Caco-2 (cell line): ENCODE results near the gene SLC45A2. TPM values are rescaled to one million over a fixed set of nuclear protein-coding genes. Genes with fewer than 3 reads are reported as not detected.

Experiments
- BruUV-seq: library from RNA; stranded (reverse); fragments of 400-500 nt; replicated peaks from 2 replicates; lab custom pipeline; 2021; lab: Mats Ljungman, UMichigan
- CTCF ChIA-PET: fragments of 300-600 bp; sonication (Branson Sonifier 250); formaldehyde crosslinking; loops from one replicate; lab custom pipeline; 2022; ENCODE audit warnings: antibody characterized with exemption; lab: Charles Lee
- POLR2A ChIA-PET: fragments of 300-600 bp; sonication (Branson Sonifier 250); formaldehyde crosslinking; loops from one replicate; lab custom pipeline; 2022; ENCODE audit warnings: antibody characterized with exemption; lab: Charles Lee
- DNase-seq, 2 experiments: peaks; one replicate each; pipeline versions ENCODE4 v3.0.0 to v3.0.0-alpha.2; 2020 to 2022
- H3K27me3 ChIP-seq: replicated peaks from 2 replicates; pipeline ENCODE4 v1.6.0; 2011; ENCODE audit warnings: low read length; ENCODE audit not compliant: control insufficient read depth, insufficient read depth
- H3K36me3 ChIP-seq: 2 replicates; pipeline ENCODE4 v1.5.1; 2011; ENCODE audit warnings: low read length; ENCODE audit not compliant: control insufficient read depth, insufficient read depth
- H3K4me1 ChIP-seq: fragments of 250-450 bp; sonication (Bioruptor Pico); 2 replicates; pipeline ENCODE4 v1.5.1; 2020; ENCODE audit warnings: mild to moderate bottlenecking
- H3K4me3 ChIP-seq: 2 replicates; pipeline ENCODE4 v1.5.1; 2011; ENCODE audit warnings: low read depth, mild to moderate bottlenecking, control low read depth, low read length
- H3K9me3 ChIP-seq: fragments of 250-450 bp; sonication (Bioruptor Pico); 2 replicates; pipeline ENCODE4 v1.5.1; 2020; ENCODE audit warnings: mild to moderate bottlenecking, moderate library complexity
- H3K27ac Mint-ChIP-seq: one replicate; pipeline ENCODE4 v1.8.0; 2022; ENCODE audit warnings: mixed read lengths; ENCODE audit not compliant: unreplicated experiment
- H3K27me3 Mint-ChIP-seq: one replicate; pipeline ENCODE4 v1.8.0; 2022; ENCODE audit warnings: mixed read lengths; ENCODE audit not compliant: insufficient read depth, unreplicated experiment
- H3K36me3 Mint-ChIP-seq: one replicate; pipeline ENCODE4 v1.8.0; 2022; ENCODE audit warnings: mild to moderate bottlenecking, mixed read lengths; ENCODE audit not compliant: insufficient read depth, unreplicated experiment
- H3K4me1 Mint-ChIP-seq: one replicate; pipeline ENCODE4 v1.8.0; 2022; ENCODE audit warnings: low read depth, mixed read lengths; ENCODE audit not compliant: unreplicated experiment
- H3K4me3 Mint-ChIP-seq: one replicate; pipeline ENCODE4 v1.8.0; 2022; ENCODE audit warnings: mild to moderate bottlenecking, moderate library complexity, mixed read lengths; ENCODE audit not compliant: unreplicated experiment
- H3K9me3 Mint-ChIP-seq: one replicate; pipeline ENCODE4 v1.8.0; 2022; ENCODE audit warnings: mixed read lengths; ENCODE audit not compliant: unreplicated experiment
- intact Hi-C: fragments of 100-400 bp; cut with micrococcal nuclease; formaldehyde crosslinking; loops from one replicate; pipeline ENCODE4 v1.10.0; 2022; ENCODE audit not compliant: unreplicated experiment
- total RNA-seq: library from RNA; stranded (reverse); gene quantifications from 2 replicates; pipeline ENCODE4 v1.2.3, GENCODE V29; 2022
- TF ChIP-seq, protein P1 (sequence below), 2 experiments: fragments of 200-600 bp in 1 of 2; IDR thresholded peaks; 1 replicate in 1 of 2; 2 replicates in 1 of 2; pipeline versions ENCODE4 v1.5.1 to v1.8.0; 2011 to 2022; ENCODE audit warnings: antibody characterized with exemption in 1 of 2, control low read depth in 1 of 2, inconsistent platforms in 1 of 2, low read depth in 1 of 2, low read length in 1 of 2, mild to moderate bottlenecking in 1 of 2, moderate library complexity in 1 of 2; ENCODE audit not compliant: insufficient read depth in 1 of 2, severe bottlenecking in 1 of 2, unreplicated experiment in 1 of 2

Gene SLC45A2
- total RNA-seq, 1 experiment from 2014 or later, result 0.91 TPM

DNA sequence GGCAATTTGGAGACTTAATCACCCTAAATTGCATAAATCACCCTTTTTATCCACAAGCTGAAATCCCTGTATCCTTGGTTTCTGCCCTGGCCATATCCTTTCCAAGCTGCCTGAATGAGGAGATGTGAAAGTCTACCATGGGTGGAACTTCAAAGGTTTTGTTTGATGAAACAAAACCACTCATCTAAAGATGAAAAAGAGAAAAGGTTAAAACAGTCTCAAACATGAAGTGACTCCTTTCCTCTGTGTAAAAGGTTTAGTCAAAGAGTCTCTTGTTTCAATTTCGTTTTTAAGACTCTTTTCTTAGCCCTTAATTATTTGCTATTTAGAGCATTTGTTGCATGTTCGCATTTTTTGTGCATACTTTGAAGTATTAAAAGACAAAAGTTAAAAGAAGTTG, 11.2 kb downstream of the SLC45A2 start:
- POLR2A ChIA-PET, result no interaction called here
- H3K4me1 Mint-ChIP-seq, result peaks cover 6% of the 10 kb centered on the region
- no peak overlapping the region for H3K4me3 Mint-ChIP-seq
- H3K27ac Mint-ChIP-seq, result no peak overlapping the region
- no peak overlapping the region for H3K4me3 ChIP-seq
- no peak for DNase-seq
- no peaks in the 10 kb centered on the region for H3K27me3 Mint-ChIP-seq
- intact Hi-C loops, result no loop called here
- TF ChIP-seq, protein P1, sequence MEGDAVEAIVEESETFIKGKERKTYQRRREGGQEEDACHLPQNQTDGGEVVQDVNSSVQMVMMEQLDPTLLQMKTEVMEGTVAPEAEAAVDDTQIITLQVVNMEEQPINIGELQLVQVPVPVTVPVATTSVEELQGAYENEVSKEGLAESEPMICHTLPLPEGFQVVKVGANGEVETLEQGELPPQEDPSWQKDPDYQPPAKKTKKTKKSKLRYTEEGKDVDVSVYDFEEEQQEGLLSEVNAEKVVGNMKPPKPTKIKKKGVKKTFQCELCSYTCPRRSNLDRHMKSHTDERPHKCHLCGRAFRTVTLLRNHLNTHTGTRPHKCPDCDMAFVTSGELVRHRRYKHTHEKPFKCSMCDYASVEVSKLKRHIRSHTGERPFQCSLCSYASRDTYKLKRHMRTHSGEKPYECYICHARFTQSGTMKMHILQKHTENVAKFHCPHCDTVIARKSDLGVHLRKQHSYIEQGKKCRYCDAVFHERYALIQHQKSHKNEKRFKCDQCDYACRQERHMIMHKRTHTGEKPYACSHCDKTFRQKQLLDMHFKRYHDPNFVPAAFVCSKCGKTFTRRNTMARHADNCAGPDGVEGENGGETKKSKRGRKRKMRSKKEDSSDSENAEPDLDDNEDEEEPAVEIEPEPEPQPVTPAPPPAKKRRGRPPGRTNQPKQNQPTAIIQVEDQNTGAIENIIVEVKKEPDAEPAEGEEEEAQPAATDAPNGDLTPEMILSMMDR (IDR thresholded peaks at IDR 0.05; ENCODE audit: insufficient read depth in 1 of 2, low read depth in 1 of 2, low read length in 1 of 2, severe bottlenecking in 1 of 2, unreplicated experiment in 1 of 2), result no peak
- no peaks in the 10 kb centered on the region for H3K9me3 Mint-ChIP-seq
- no peaks in the 10 kb centered on the region for H3K27me3 ChIP-seq
- H3K36me3 ChIP-seq, result no peaks in the 10 kb centered on the region
- BruUV-seq, result no TSS peak
- H3K4me1 ChIP-seq, result peaks cover 3% of the 10 kb centered on the region; the same call in 1 of the 2 replicates
- CTCF ChIA-PET, result no interaction called here
- no peaks in the 10 kb centered on the region for H3K9me3 ChIP-seq
- H3K36me3 Mint-ChIP-seq, result no peaks in the 10 kb centered on the region

DNA sequence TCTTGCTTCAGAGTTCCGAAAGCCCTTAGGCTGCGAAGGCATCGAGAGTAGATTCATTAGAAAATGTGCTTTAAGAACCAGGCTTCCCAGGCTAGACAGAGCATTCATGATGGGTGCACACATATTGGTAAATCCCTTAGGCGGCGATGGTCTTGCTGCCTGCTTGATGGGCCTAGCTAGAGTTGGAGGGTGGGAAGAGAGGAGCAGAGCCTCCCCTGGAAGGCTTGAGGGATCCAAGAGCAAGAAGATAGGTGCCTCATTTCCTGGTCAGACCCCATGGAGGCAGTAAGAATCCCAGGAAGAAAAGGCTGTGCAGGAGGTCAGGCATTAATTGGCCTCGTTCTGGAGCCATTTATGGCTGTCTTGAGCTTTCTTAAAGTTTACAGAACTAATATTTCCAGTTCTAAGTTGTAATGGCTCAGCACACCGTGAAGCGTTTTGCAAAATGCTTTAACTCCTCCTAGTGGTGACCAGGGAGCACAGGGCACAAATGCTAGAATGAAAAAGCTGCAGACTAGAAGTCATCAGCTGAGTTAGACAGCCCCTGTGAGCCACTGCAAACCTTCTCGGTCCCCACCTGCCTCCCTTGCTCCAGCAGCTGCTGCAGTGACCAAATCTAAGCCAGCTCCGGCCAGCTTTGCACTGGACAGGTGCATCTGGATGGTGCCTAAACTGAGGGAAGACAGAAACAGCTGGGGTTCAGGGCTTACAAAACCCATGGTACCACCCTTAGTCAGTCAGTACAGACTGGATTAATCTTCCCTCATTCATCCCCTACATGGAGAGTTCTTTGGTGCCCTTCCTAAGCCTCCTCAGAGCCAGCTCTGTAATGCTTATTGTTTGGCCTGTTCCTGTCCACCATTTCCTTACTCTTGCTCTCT, 14.7 kb downstream of the SLC45A2 start:
- Mint-ChIP-seq H3K4me1 (peaks cover 6% of the 10 kb centered on the region), H3K36me3 (no peaks in the 10 kb centered on the region), H3K9me3 (no peaks in the 10 kb centered on the region), H3K27ac (no peak overlapping the region), H3K27me3 (no peaks in the 10 kb centered on the region), H3K4me3 (no peak overlapping the region)
- no peak overlapping the region for H3K4me3 ChIP-seq
- intact Hi-C loops, result loop anchor here (1.0 kb wide), 1 partner anchor 534 kb away; no protein-coding TSS in a partner anchor
- POLR2A ChIA-PET, result no interaction called here
- CTCF ChIA-PET, result interaction anchor here (0.6 to 2.0 kb wide), 8 partner anchors 15 to 1681 kb away, joined by 3 to 8 read pairs (median 4); partner anchors contain the start of gene SLC45A2
- H3K36me3 ChIP-seq, result no peaks in the 10 kb centered on the region
- DNase-seq, result peak; percentile 32 to 42
- TF ChIP-seq, protein P1 (IDR thresholded peaks at IDR 0.05; ENCODE audit: insufficient read depth in 1 of 2, low read depth in 1 of 2, low read length in 1 of 2, severe bottlenecking in 1 of 2, unreplicated experiment in 1 of 2), result peak; percentile 62 to 74
- no TSS peak for BruUV-seq
- H3K4me1 ChIP-seq, result peaks cover 3% of the 10 kb centered on the region; the same call in 1 of the 2 replicates
- no peaks in the 10 kb centered on the region for H3K27me3 ChIP-seq
- no peaks in the 10 kb centered on the region for H3K9me3 ChIP-seq

- H3K27ac Mint-ChIP-seq, result no peak overlapping the region
- DNase-seq, result no peak
- H3K9me3 Mint-ChIP-seq, result no peaks in the 10 kb centered on the region
- TF ChIP-seq, protein P1 (IDR thresholded peaks at IDR 0.05; ENCODE audit: insufficient read depth in 1 of 2, low read depth in 1 of 2, low read length in 1 of 2, severe bottlenecking in 1 of 2, unreplicated experiment in 1 of 2), result peak in 1 of 2 experiments; percentile 0
- ChIA-PET POLR2A (no interaction called here), CTCF (no interaction called here)
- BruUV-seq, result no TSS peak
- peaks cover 6% of the 10 kb centered on the region for H3K4me1 Mint-ChIP-seq
- Histone ChIP-seq H3K27me3 (no peaks in the 10 kb centered on the region), H3K4me3 (no peak overlapping the region), H3K36me3 (no peaks in the 10 kb centered on the region), H3K4me1 (peaks cover 3% of the 10 kb centered on the region; the same call in 1 of the 2 replicates), H3K9me3 (no peaks in the 10 kb centered on the region)
- no peak overlapping the region for H3K4me3 Mint-ChIP-seq
- no peaks in the 10 kb centered on the region for H3K36me3 Mint-ChIP-seq
- no peaks in the 10 kb centered on the region for H3K27me3 Mint-ChIP-seq
- intact Hi-C loops, result loop anchor here (1.0 kb wide), 1 partner anchor 532 kb away; no protein-coding TSS in a partner anchor
Measured at GRCh38 chr5:33968211-33969005, 16.1 kb downstream of the SLC45A2 start.
